Keratinocyte (primary cell): ENCODE results near the gene DNALI1. TPM values are rescaled to one million over a fixed set of nuclear protein-coding genes. Genes with fewer than 3 reads are reported as not detected.

ENCODE experiments used
- DNase-seq: peaks from one replicate; pipeline ENCODE4 v3.0.0-alpha.2; 2011; ENCODE audit warnings: low read depth, missing footprints, low spot score
- FAIRE-seq: peaks from 2 replicates; lab custom pipeline; 2011; peaks lifted over from hg19 to GRCh38; lab: Jason Lieb, UNC
- H2AFZ ChIP-seq: 2 replicates; pipeline ENCODE4 v1.6.0; 2012; ENCODE audit warnings: low read length, control low read depth, inconsistent platforms; ENCODE audit not compliant: control insufficient read depth
- H3K27ac ChIP-seq: 2 replicates; pipeline ENCODE4 v1.5.1; 2011; ENCODE audit warnings: low read length; ENCODE audit not compliant: control insufficient read depth, insufficient read depth
- H3K27me3 ChIP-seq: 3 replicates; pipeline ENCODE4 v1.6.0; 2011; ENCODE audit warnings: low read length; ENCODE audit not compliant: control insufficient read depth, insufficient read depth; ENCODE audit errors: extremely low read depth
- H3K36me3 ChIP-seq, 2 experiments: 2 replicates in 1 of 2; 3 replicates in 1 of 2; pipeline ENCODE4 v1.5.1; 2011; ENCODE audit warnings: low read length in 2 of 2, mild to moderate bottlenecking in 1 of 2; ENCODE audit not compliant: control insufficient read depth in 2 of 2, insufficient read depth in 2 of 2; ENCODE audit errors: extremely low read depth in 1 of 2
- H3K4me1 ChIP-seq: 3 replicates; pipeline ENCODE4 v1.5.1; 2011; ENCODE audit warnings: low read length; ENCODE audit not compliant: control insufficient read depth, insufficient read depth; ENCODE audit errors: extremely low read depth
- H3K4me2 ChIP-seq: 3 replicates; pipeline ENCODE4 v1.6.0; 2011; ENCODE audit warnings: low read depth, low read length; ENCODE audit not compliant: control insufficient read depth, insufficient read depth; ENCODE audit errors: extremely low read depth
- H3K4me3 ChIP-seq, 3 experiments: fragments of 200-600 bp in 1 of 3; sonication (generic) in 1 of 3; 2 replicates in 2 of 3; 3 replicates in 1 of 3; pipeline ENCODE4 v1.5.1; 2011 to 2016; ENCODE audit warnings: low read length in 3 of 3, mild to moderate bottlenecking in 3 of 3, control low read depth in 2 of 3, inconsistent platforms in 1 of 3, low read depth in 1 of 3, mixed read lengths in 1 of 3, mixed run types in 1 of 3, moderate library complexity in 1 of 3; ENCODE audit not compliant: control insufficient read depth in 2 of 3, insufficient read depth in 2 of 3; ENCODE audit errors: extremely low read depth in 1 of 3
- H3K79me2 ChIP-seq: 2 replicates; pipeline ENCODE4 v1.6.0; 2012; ENCODE audit warnings: low read length; ENCODE audit not compliant: control insufficient read depth, insufficient read depth
- H3K9ac ChIP-seq: 3 replicates; pipeline ENCODE4 v1.6.0; 2011; ENCODE audit warnings: low read length; ENCODE audit not compliant: control insufficient read depth, insufficient read depth; ENCODE audit errors: extremely low read depth
- H3K9me1 ChIP-seq: 3 replicates; pipeline ENCODE4 v1.6.0; 2011; ENCODE audit warnings: low read length; ENCODE audit not compliant: control insufficient read depth, insufficient read depth; ENCODE audit errors: extremely low read depth
- H3K9me3 ChIP-seq: 2 replicates; pipeline ENCODE4 v1.5.1; 2012; ENCODE audit warnings: low read depth, low read length; ENCODE audit not compliant: control insufficient read depth
- H4K20me1 ChIP-seq: 3 replicates; pipeline ENCODE4 v1.6.0; 2011; ENCODE audit warnings: low read length; ENCODE audit not compliant: control insufficient read depth, insufficient read depth; ENCODE audit errors: extremely low read depth
- EZH2 ChIP-seq: IDR thresholded peaks from one replicate; pipeline ENCODE4 v1.6.1; 2012; ENCODE audit warnings: inconsistent platforms, mild to moderate bottlenecking, low read length, moderate library complexity
- dilution Hi-C: fragments of 300-500 bp; cut with MboI; formaldehyde crosslinking; loops from one replicate; pipeline ENCODE4 v1.7.0; 2020; ENCODE audit warnings: low sequenced_read_pairs; ENCODE audit not compliant: extremely low pct_ligation_motif_present
- polyA plus RNA-seq, 5 experiments: library from polyadenylated mRNA; depleted of rRNA in 3 of 5; stranded (reverse) in 3 of 5; stranded (forward) in 1 of 5; unstranded in 1 of 5; fragments of >200 nt; gene quantifications; 1 replicate in 1 of 5; 2 replicates in 3 of 5; 3 replicates in 1 of 5; pipeline versions ENCODE4 v1.2.1 to v1.2.3, GENCODE V29; 2011 to 2012; ENCODE audit warnings: missing spikeins in 2 of 5, low read depth in 1 of 5, low replicate concordance in 1 of 5
- TF ChIP-seq, protein P1 (sequence below), 3 experiments: IDR thresholded peaks in 1 of 3; conservative IDR thresholded peaks in 1 of 3; optimal IDR thresholded peaks in 1 of 3; 2 replicates in 2 of 3; 3 replicates in 1 of 3; pipeline versions ENCODE3 to v1.5.1; 2011; ENCODE audit warnings: low read length in 3 of 3, mild to moderate bottlenecking in 3 of 3, moderate library complexity in 2 of 3, control low read depth in 1 of 3, inconsistent platforms in 1 of 3; ENCODE audit not compliant: insufficient read depth in 2 of 3; ENCODE audit errors: extremely low read depth in 1 of 3

The DNALI1 gene
- polyA plus RNA-seq, 1 donor (not counting 4 experiments of a cell fraction or from before 2014, with no cell fraction given) = 0.14 TPM

DNA sequence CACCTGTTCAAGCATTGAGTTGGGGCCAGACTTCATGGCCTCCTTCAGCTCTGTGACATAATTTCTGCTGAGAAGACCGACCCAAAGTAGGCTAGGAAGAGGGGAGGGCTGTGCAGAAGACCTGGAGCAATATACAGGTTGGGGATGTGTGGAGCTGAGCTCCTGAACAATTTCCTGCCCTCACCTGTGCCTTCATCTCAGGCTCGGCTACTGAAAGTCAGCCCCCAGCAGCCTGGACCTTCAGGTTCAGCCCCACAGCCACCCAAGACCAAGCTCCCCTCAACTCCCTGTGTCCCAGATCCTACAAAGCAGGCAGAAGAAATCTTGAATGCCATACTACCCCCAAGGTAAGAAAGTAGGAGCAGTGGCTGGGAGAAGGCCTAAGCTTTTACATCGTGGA, 662 bp downstream of the DNALI1 start:
- no peaks in the 10 kb centered on the region for H4K20me1 ChIP-seq
- no peak overlapping the region for H3K27ac ChIP-seq
- H3K36me3 ChIP-seq = peaks cover 0 to 4% of the 10 kb centered on the region in 2 experiments
- DNase-seq (no peak), FAIRE-seq (no peak)
- no peak overlapping the region for H3K4me2 ChIP-seq
- dilution Hi-C loops = no loop called here
- H2AFZ ChIP-seq = no peak overlapping the region
- H3K4me3 ChIP-seq = no peak overlapping the region
- H3K9me3 ChIP-seq = no peaks in the 10 kb centered on the region
- no peak for TF ChIP-seq EZH2
- TF ChIP-seq, protein P1, sequence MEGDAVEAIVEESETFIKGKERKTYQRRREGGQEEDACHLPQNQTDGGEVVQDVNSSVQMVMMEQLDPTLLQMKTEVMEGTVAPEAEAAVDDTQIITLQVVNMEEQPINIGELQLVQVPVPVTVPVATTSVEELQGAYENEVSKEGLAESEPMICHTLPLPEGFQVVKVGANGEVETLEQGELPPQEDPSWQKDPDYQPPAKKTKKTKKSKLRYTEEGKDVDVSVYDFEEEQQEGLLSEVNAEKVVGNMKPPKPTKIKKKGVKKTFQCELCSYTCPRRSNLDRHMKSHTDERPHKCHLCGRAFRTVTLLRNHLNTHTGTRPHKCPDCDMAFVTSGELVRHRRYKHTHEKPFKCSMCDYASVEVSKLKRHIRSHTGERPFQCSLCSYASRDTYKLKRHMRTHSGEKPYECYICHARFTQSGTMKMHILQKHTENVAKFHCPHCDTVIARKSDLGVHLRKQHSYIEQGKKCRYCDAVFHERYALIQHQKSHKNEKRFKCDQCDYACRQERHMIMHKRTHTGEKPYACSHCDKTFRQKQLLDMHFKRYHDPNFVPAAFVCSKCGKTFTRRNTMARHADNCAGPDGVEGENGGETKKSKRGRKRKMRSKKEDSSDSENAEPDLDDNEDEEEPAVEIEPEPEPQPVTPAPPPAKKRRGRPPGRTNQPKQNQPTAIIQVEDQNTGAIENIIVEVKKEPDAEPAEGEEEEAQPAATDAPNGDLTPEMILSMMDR (optimal IDR thresholded peaks at IDR 0.05 in 1 of 3, IDR thresholded peaks at IDR 0.05 in 1 of 3, conservative IDR thresholded peaks at IDR 0.05 in 1 of 3; ENCODE audit: extremely low read depth in 1 of 3, insufficient read depth in 2 of 3, low read length in 3 of 3) = no peak
- H3K27me3 ChIP-seq = no peaks in the 10 kb centered on the region
- H3K79me2 ChIP-seq = peaks cover 17% of the 10 kb centered on the region
- H3K9ac ChIP-seq = no peak overlapping the region
- H3K4me1 ChIP-seq = peaks cover 11% of the 10 kb centered on the region
- H3K9me1 ChIP-seq = peaks cover 3% of the 10 kb centered on the region

GRCh38 chr1:37558411-37558810, 1.7 kb downstream of the DNALI1 start:
- FAIRE-seq = no peak
- no peaks in the 10 kb centered on the region for H3K9me3 ChIP-seq
- H3K4me2 ChIP-seq = no peak overlapping the region
- dilution Hi-C loops = no loop called here
- no peak overlapping the region for H3K27ac ChIP-seq
- peaks cover 3% of the 10 kb centered on the region for H3K4me1 ChIP-seq
- peaks cover 7% of the 10 kb centered on the region for H3K79me2 ChIP-seq
- H4K20me1 ChIP-seq = no peaks in the 10 kb centered on the region
- DNase-seq = no peak
- no peaks in the 10 kb centered on the region for H3K27me3 ChIP-seq
- TF ChIP-seq, protein P1 (optimal IDR thresholded peaks at IDR 0.05 in 1 of 3, IDR thresholded peaks at IDR 0.05 in 1 of 3, conservative IDR thresholded peaks at IDR 0.05 in 1 of 3; ENCODE audit: extremely low read depth in 1 of 3, insufficient read depth in 2 of 3, low read length in 3 of 3) = no peak
- no peak for TF ChIP-seq EZH2
- no peak overlapping the region for H3K9ac ChIP-seq
- no peak overlapping the region for H2AFZ ChIP-seq
- H3K36me3 ChIP-seq = no peaks in the 10 kb centered on the region
- H3K4me3 ChIP-seq = no peak overlapping the region
- H3K9me1 ChIP-seq = no peaks in the 10 kb centered on the region
